ENCODE results near the gene SUMO3. TPM values are rescaled to one million over a fixed set of nuclear protein-coding genes. Genes with fewer than 3 reads are reported as not detected.

The SUMO3 gene
- total and polyA plus RNA-seq, 4 donors = 35.1 to 51.0 (median 40.6) TPM

DNA sequence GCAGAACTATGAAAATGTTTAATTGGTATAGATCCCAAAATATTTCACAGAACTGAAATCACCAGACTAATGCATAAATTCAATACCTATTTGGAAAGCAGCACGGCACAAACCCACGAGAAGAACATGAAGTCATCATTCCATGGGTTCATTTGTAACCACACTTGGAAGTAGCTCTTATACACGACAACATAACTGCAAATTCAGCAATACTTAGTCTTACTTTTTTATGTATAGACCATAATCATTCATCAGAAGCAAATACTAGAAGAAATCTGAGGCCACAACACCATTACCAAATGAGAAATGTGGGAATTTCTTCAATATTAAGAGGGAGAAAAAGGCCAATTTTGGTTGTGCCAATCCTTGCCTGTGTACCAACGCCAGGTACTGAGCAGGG is 12.0 kb downstream of the SUMO3 start (continued):
- TF ChIP-seq, protein P1, sequence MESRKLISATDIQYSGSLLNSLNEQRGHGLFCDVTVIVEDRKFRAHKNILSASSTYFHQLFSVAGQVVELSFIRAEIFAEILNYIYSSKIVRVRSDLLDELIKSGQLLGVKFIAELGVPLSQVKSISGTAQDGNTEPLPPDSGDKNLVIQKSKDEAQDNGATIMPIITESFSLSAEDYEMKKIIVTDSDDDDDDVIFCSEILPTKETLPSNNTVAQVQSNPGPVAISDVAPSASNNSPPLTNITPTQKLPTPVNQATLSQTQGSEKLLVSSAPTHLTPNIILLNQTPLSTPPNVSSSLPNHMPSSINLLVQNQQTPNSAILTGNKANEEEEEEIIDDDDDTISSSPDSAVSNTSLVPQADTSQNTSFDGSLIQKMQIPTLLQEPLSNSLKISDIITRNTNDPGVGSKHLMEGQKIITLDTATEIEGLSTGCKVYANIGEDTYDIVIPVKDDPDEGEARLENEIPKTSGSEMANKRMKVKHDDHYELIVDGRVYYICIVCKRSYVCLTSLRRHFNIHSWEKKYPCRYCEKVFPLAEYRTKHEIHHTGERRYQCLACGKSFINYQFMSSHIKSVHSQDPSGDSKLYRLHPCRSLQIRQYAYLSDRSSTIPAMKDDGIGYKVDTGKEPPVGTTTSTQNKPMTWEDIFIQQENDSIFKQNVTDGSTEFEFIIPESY (IDR thresholded peaks at IDR 0.05) = no peak

DNA sequence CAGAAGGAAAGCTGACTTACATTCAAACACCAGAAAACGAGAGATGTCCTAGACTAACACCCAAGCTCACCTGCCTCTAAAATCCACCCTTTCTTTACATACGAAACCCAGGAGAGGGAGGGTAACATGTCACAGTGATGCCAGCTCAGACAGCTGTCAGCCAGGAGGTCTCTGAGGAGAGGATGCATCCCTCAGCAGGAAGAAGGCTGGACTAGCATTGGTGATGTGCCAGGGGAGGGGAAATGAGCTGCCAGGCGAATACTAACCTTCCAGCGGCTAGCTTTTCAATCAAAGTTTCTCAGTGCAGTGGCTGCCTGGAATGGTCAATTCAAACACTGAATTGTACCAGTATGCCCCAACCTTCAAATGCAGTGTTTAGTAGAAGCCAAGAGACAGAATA is 12.6 kb downstream of the SUMO3 start:
- Histone ChIP-seq H3K27me3 (ENCODE audit: control insufficient read depth in 4 of 4, insufficient read depth in 4 of 4, low read length in 3 of 4) (no peaks in the 10 kb centered on the region), H3K27ac (ENCODE audit: low read depth in 1 of 2, low read length in 2 of 2) (no peak overlapping the region), H3K9ac (ENCODE audit: low read depth in 1 of 2, low read length in 2 of 2) (no peak overlapping the region), H3K4me1 (ENCODE audit: control insufficient read depth in 4 of 4, insufficient read depth in 4 of 4, low read length in 3 of 4) (peaks cover 5 to 31% (median 19%) of the 10 kb centered on the region in 4 donors), H3K36me3 (ENCODE audit: control insufficient read depth in 4 of 4, insufficient read depth in 3 of 4, low read depth in 1 of 4, low read length in 3 of 4) (peaks cover 3 to 32% (median 19%) of the 10 kb centered on the region in 4 donors), H3K9me3 (ENCODE audit: control insufficient read depth in 4 of 4, low read length in 3 of 4) (no peaks in the 10 kb centered on the region), H3K4me3 (ENCODE audit: low read depth in 1 of 3, low read length in 3 of 3) (no peak overlapping the region)
- TF ChIP-seq HNF4G (IDR thresholded peaks at IDR 0.05) = no peak
- TF ChIP-seq JUND (IDR thresholded peaks at IDR 0.05) = no peak
- TF ChIP-seq, protein P2, sequence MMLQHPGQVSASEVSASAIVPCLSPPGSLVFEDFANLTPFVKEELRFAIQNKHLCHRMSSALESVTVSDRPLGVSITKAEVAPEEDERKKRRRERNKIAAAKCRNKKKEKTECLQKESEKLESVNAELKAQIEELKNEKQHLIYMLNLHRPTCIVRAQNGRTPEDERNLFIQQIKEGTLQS (IDR thresholded peaks at IDR 0.05) = no peak
- no peak for TF ChIP-seq FOXA2 (IDR thresholded peaks at IDR 0.05)
- TF ChIP-seq TAF1 (conservative IDR thresholded peaks at IDR 0.05) = no peak
- TF ChIP-seq RXRA (IDR thresholded peaks at IDR 0.05) = no peak
- TF ChIP-seq EGR1 (IDR thresholded peaks at IDR 0.05; ENCODE audit: low read depth in 2 of 2) = no peak
- TF ChIP-seq SP1 (IDR thresholded peaks at IDR 0.05) = no peak
- no peak for TF ChIP-seq HNF4A (conservative IDR thresholded peaks at IDR 0.05)
- no peak for TF ChIP-seq YY1 (IDR thresholded peaks at IDR 0.05)
- TF ChIP-seq GABPA (IDR thresholded peaks at IDR 0.05 in 1 of 2, conservative IDR thresholded peaks at IDR 0.05 in 1 of 2) = no peak
- 86% methylated on average over 4 of the region's 4 CpGs for WGBS
- no peak for DNase-seq (ENCODE audit: low spot score)

DNA sequence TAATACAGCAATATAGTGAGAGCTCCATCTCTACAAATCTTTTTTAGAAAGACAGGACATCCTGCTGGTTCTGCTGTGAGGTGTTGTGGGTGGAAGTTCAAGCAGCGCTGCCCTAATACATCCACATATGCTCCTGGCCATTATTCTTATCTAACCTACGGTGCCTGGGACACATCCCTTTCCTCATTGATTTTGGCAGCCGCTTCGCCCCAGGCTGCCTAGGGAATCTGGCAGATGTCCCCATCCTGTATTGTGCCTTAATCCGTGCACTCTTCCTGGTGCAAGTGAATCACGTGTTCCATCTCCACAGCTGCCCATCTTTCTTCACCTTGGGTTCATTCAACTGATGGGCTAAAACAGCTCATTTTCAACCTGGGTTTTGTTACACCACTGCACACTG is 13.1 kb downstream of the SUMO3 start:
- Histone ChIP-seq H3K9ac (ENCODE audit: low read depth in 1 of 2, low read length in 2 of 2) (no peak overlapping the region), H3K36me3 (ENCODE audit: control insufficient read depth in 4 of 4, insufficient read depth in 3 of 4, low read depth in 1 of 4, low read length in 3 of 4) (peaks cover 3 to 28% (median 15%) of the 10 kb centered on the region in 4 donors), H3K9me3 (ENCODE audit: control insufficient read depth in 4 of 4, low read length in 3 of 4) (no peaks in the 10 kb centered on the region), H3K4me1 (ENCODE audit: control insufficient read depth in 4 of 4, insufficient read depth in 4 of 4, low read length in 3 of 4) (peaks cover 7 to 36% (median 23%) of the 10 kb centered on the region in 4 donors), H3K27me3 (ENCODE audit: control insufficient read depth in 4 of 4, insufficient read depth in 4 of 4, low read length in 3 of 4) (no peaks in the 10 kb centered on the region), H3K27ac (ENCODE audit: low read depth in 1 of 2, low read length in 2 of 2) (no peak overlapping the region), H3K4me3 (ENCODE audit: low read depth in 1 of 3, low read length in 3 of 3) (no peak overlapping the region)
- 31% methylated on average over 6 of the region's 6 CpGs for WGBS
- DNase-seq (ENCODE audit: low spot score) = no peak
- peak; percentile 65 to 81 for TF ChIP-seq RXRA (IDR thresholded peaks at IDR 0.05)
- TF ChIP-seq NR2F2 (IDR thresholded peaks at IDR 0.05) = no peak
- TF ChIP-seq SP1 (IDR thresholded peaks at IDR 0.05) = peak; percentile 28
- peak in 1 of 2 donors; percentile 55 for TF ChIP-seq EGR1 (IDR thresholded peaks at IDR 0.05; ENCODE audit: low read depth in 2 of 2)
- no peak for TF ChIP-seq TAF1 (conservative IDR thresholded peaks at IDR 0.05)
- TF ChIP-seq GABPA (IDR thresholded peaks at IDR 0.05 in 1 of 2, conservative IDR thresholded peaks at IDR 0.05 in 1 of 2) = peak in 1 of 2 donors; percentile 71
- TF ChIP-seq HNF4G (IDR thresholded peaks at IDR 0.05) = no peak
- TF ChIP-seq HNF4A (conservative IDR thresholded peaks at IDR 0.05) = peak; percentile 23 to 42
- TF ChIP-seq, protein P3, sequence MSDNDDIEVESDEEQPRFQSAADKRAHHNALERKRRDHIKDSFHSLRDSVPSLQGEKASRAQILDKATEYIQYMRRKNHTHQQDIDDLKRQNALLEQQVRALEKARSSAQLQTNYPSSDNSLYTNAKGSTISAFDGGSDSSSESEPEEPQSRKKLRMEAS (IDR thresholded peaks at IDR 0.05) = peak; percentile 88
- no peak for TF ChIP-seq YY1 (IDR thresholded peaks at IDR 0.05)
- no peak for TF ChIP-seq FOXA2 (IDR thresholded peaks at IDR 0.05)

DNA sequence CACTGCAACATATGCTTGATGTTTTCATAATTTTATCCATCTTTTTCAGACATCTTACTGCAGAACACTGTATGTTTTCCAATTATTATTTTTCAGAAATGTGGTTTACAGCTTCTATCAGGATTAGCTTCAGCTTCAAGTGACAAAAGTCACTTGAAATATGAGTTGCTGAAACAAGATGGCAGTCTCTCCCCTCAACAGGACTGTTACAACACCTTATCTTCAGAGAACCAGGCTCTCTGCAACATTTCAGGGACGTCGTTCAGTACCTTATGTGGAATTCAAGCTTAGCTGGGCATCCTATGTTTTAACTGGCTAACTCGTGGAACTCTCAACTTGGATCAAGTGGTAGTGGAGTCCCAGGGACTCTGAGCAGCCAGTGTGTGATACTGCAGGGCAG is 14.2 kb downstream of the SUMO3 start:
- H3K9me3 ChIP-seq (ENCODE audit: control insufficient read depth in 4 of 4, low read length in 3 of 4) = no peaks in the 10 kb centered on the region
- H3K36me3 ChIP-seq (ENCODE audit: control insufficient read depth in 4 of 4, insufficient read depth in 3 of 4, low read depth in 1 of 4, low read length in 3 of 4) = peaks cover 3 to 32% (median 9%) of the 10 kb centered on the region in 4 donors
- no peak overlapping the region for H3K4me3 ChIP-seq (ENCODE audit: low read depth in 1 of 3, low read length in 3 of 3)
- no peaks in the 10 kb centered on the region for H3K27me3 ChIP-seq (ENCODE audit: control insufficient read depth in 4 of 4, insufficient read depth in 4 of 4, low read length in 3 of 4)
- H3K27ac ChIP-seq (ENCODE audit: low read depth in 1 of 2, low read length in 2 of 2) = no peak overlapping the region
- 82% methylated on average over 3 of the region's 3 CpGs for WGBS
- peaks cover 7 to 38% (median 25%) of the 10 kb centered on the region in 4 donors for H3K4me1 ChIP-seq (ENCODE audit: control insufficient read depth in 4 of 4, insufficient read depth in 4 of 4, low read length in 3 of 4)
- DNase-seq (ENCODE audit: low spot score) = no peak
- no peak overlapping the region for H3K9ac ChIP-seq (ENCODE audit: low read depth in 1 of 2, low read length in 2 of 2)
- TF ChIP-seq TAF1 (conservative IDR thresholded peaks at IDR 0.05) (no peak), RXRA (IDR thresholded peaks at IDR 0.05) (no peak), NR2F2 (IDR thresholded peaks at IDR 0.05) (no peak), RAD21 (IDR thresholded peaks at IDR 0.05) (no peak)
- TF ChIP-seq, protein P4, sequence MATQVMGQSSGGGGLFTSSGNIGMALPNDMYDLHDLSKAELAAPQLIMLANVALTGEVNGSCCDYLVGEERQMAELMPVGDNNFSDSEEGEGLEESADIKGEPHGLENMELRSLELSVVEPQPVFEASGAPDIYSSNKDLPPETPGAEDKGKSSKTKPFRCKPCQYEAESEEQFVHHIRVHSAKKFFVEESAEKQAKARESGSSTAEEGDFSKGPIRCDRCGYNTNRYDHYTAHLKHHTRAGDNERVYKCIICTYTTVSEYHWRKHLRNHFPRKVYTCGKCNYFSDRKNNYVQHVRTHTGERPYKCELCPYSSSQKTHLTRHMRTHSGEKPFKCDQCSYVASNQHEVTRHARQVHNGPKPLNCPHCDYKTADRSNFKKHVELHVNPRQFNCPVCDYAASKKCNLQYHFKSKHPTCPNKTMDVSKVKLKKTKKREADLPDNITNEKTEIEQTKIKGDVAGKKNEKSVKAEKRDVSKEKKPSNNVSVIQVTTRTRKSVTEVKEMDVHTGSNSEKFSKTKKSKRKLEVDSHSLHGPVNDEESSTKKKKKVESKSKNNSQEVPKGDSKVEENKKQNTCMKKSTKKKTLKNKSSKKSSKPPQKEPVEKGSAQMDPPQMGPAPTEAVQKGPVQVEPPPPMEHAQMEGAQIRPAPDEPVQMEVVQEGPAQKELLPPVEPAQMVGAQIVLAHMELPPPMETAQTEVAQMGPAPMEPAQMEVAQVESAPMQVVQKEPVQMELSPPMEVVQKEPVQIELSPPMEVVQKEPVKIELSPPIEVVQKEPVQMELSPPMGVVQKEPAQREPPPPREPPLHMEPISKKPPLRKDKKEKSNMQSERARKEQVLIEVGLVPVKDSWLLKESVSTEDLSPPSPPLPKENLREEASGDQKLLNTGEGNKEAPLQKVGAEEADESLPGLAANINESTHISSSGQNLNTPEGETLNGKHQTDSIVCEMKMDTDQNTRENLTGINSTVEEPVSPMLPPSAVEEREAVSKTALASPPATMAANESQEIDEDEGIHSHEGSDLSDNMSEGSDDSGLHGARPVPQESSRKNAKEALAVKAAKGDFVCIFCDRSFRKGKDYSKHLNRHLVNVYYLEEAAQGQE (IDR thresholded peaks at IDR 0.05) = no peak
- TF ChIP-seq, protein P3 (IDR thresholded peaks at IDR 0.05) = no peak
- TF ChIP-seq, protein P2 (IDR thresholded peaks at IDR 0.05) = no peak
- TF ChIP-seq, protein P5, sequence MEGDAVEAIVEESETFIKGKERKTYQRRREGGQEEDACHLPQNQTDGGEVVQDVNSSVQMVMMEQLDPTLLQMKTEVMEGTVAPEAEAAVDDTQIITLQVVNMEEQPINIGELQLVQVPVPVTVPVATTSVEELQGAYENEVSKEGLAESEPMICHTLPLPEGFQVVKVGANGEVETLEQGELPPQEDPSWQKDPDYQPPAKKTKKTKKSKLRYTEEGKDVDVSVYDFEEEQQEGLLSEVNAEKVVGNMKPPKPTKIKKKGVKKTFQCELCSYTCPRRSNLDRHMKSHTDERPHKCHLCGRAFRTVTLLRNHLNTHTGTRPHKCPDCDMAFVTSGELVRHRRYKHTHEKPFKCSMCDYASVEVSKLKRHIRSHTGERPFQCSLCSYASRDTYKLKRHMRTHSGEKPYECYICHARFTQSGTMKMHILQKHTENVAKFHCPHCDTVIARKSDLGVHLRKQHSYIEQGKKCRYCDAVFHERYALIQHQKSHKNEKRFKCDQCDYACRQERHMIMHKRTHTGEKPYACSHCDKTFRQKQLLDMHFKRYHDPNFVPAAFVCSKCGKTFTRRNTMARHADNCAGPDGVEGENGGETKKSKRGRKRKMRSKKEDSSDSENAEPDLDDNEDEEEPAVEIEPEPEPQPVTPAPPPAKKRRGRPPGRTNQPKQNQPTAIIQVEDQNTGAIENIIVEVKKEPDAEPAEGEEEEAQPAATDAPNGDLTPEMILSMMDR (IDR thresholded peaks at IDR 0.05; ENCODE audit: low read depth, low read length, missing input control) = no peak
